Prostate gland (tissue), 2 donors: Measurements from ENCODE around the gene ANAPC1. TPM values are rescaled to one million over a fixed set of nuclear protein-coding genes. Genes with fewer than 3 reads are reported as not detected.
"Not testable (repeated sequence)": the region's sequence is repeated elsewhere in the genome, so short reads cannot be mapped to it uniquely, and the experiment has no call there.

Experiments
- DNase-seq: peaks from one replicate; pipeline ENCODE4 v3.0.0-alpha.2; 2019; ENCODE audit warnings: low spot score
- H3K27ac ChIP-seq, 2 donors: fragments of 200-600 bp; sonication (generic); 2 replicates each; pipeline ENCODE4 v1.5.1; 2017 to 2019
- H3K27me3 ChIP-seq: fragments of 200-600 bp; sonication (generic); replicated peaks from 2 replicates; pipeline ENCODE4 v1.5.1; 2019; ENCODE audit not compliant: insufficient read depth
- H3K36me3 ChIP-seq, 2 donors: fragments of 200-600 bp; sonication (generic); 1 replicate in 1 of 2; 2 replicates in 1 of 2; pipeline versions ENCODE4 v1.5.1 to v1.8.1; 2017 to 2019
- H3K4me1 ChIP-seq: fragments of 200-600 bp; sonication (generic); replicated peaks from 2 replicates; pipeline ENCODE4 v1.5.1; 2019
- H3K4me3 ChIP-seq, 2 donors: fragments of 200-600 bp; sonication (generic); 2 replicates each; pipeline ENCODE4 v1.5.1; 2017 to 2019
- H3K9me3 ChIP-seq: fragments of 200-600 bp; sonication (generic); 2 replicates; pipeline ENCODE4 v1.5.1; 2017
- CTCF ChIP-seq, 4 experiments: fragments of 200-600 bp in 2 of 4; fragments of 450-650 bp in 2 of 4; sonication (generic) in 2 of 4; IDR thresholded peaks; 1 replicate in 3 of 4; 2 replicates in 1 of 4; pipeline ENCODE4 v1.5.1; 2016 to 2019; ENCODE audit warnings: antibody characterized with exemption in 4 of 4, mild to moderate bottlenecking in 2 of 4, moderate library complexity in 2 of 4
- WGBS: methylation state at CpG from one replicate; pipeline ENCODE4 v1.1.5; 2018; 5-methylcytosine and 5-hydroxymethylcytosine counted together
- intact Hi-C: fragments of 100-400 bp; cut with DNase I; formaldehyde crosslinking; loops from one replicate; pipeline ENCODE4 v1.14.2; 2022
- total RNA-seq, 2 donors: library from RNA; depleted of rRNA; stranded (reverse); fragments of >200 nt; gene quantifications; one replicate each; pipeline ENCODE4 v1.1.0, GENCODE V29; 2016

Gene ANAPC1
- total RNA-seq, 2 donors from 2014 or later, result 48.6 to 49.7 TPM

GRCh38 chr2:111850646-111851045 is 33.3 kb downstream of the ANAPC1 start:
- intact Hi-C loops, H3K4me3 ChIP-seq, H3K36me3 ChIP-seq, H3K27ac ChIP-seq, H3K9me3 ChIP-seq, H3K4me1 ChIP-seq, H3K27me3 ChIP-seq: not testable (repeated sequence)
- peak in 3 of 4 experiments; percentile 27 to 36 (median 33) for TF ChIP-seq CTCF (IDR thresholded peaks at IDR 0.05)
- DNase-seq, result peak; percentile 41
- WGBS, result 15% methylated on average over 4 of the region's 4 CpGs

GRCh38 chr2:111839625-111840282 is 44.2 kb downstream of the ANAPC1 start:
- H3K4me1 ChIP-seq, H3K27me3 ChIP-seq, H3K36me3 ChIP-seq, H3K27ac ChIP-seq, H3K9me3 ChIP-seq, intact Hi-C loops, H3K4me3 ChIP-seq: not testable (repeated sequence)
- peak; percentile 8 for DNase-seq
- 38% methylated on average over 3 of the region's 3 CpGs for WGBS

- 88% methylated on average over 1 of the region's 1 CpG for WGBS
- intact Hi-C loops, H3K4me1 ChIP-seq, H3K27ac ChIP-seq, H3K27me3 ChIP-seq, H3K4me3 ChIP-seq, H3K36me3 ChIP-seq, H3K9me3 ChIP-seq, DNase-seq: not testable (repeated sequence)
Observed at GRCh38 chr2:111838992-111839391, 45.0 kb downstream of the ANAPC1 start.

GRCh38 chr2:111834221-111834620 is 49.8 kb downstream of the ANAPC1 start:
- H3K27ac ChIP-seq, H3K4me1 ChIP-seq, intact Hi-C loops, H3K4me3 ChIP-seq, H3K9me3 ChIP-seq, H3K27me3 ChIP-seq, DNase-seq, H3K36me3 ChIP-seq: not testable (repeated sequence)
- 86% methylated on average over 3 of the region's 3 CpGs for WGBS

- 100% methylated on average over 1 of the region's 1 CpG for WGBS
- H3K27me3 ChIP-seq, H3K36me3 ChIP-seq, H3K27ac ChIP-seq, H3K4me3 ChIP-seq, H3K4me1 ChIP-seq, intact Hi-C loops, DNase-seq, H3K9me3 ChIP-seq: not testable (repeated sequence)
Observed at GRCh38 chr2:111830479-111830878, 53.5 kb downstream of the ANAPC1 start.

- 87% methylated on average over 4 of the region's 4 CpGs for WGBS
- DNase-seq, H3K4me1 ChIP-seq, H3K36me3 ChIP-seq, H3K27me3 ChIP-seq, H3K4me3 ChIP-seq, H3K27ac ChIP-seq, H3K9me3 ChIP-seq, intact Hi-C loops: not testable (repeated sequence)
Observed at GRCh38 chr2:111828217-111828766, 55.7 kb downstream of the ANAPC1 start.

- H3K4me1 ChIP-seq, H3K27me3 ChIP-seq, intact Hi-C loops, H3K4me3 ChIP-seq, H3K27ac ChIP-seq, H3K9me3 ChIP-seq, H3K36me3 ChIP-seq, DNase-seq: not testable (repeated sequence)
- TF ChIP-seq CTCF (IDR thresholded peaks at IDR 0.05), result peak in 2 of 4 experiments; percentile 45 to 48
- 77% methylated on average over 2 of the region's 7 CpGs for WGBS
Observed at GRCh38 chr2:111812970-111813622, 70.9 kb downstream of the ANAPC1 start.

- H3K4me3 ChIP-seq, H3K9me3 ChIP-seq, H3K36me3 ChIP-seq, H3K27ac ChIP-seq, intact Hi-C loops, H3K4me1 ChIP-seq, DNase-seq, H3K27me3 ChIP-seq: not testable (repeated sequence)
- 100% methylated on average over 1 of the region's 1 CpG for WGBS
Observed at GRCh38 chr2:111790633-111791032, 93.4 kb downstream of the ANAPC1 start.

GRCh38 chr2:111784081-111784480 is 99.9 kb downstream of the ANAPC1 start:
- H3K9me3 ChIP-seq, H3K27me3 ChIP-seq, DNase-seq, H3K27ac ChIP-seq, H3K4me1 ChIP-seq, H3K4me3 ChIP-seq, intact Hi-C loops, H3K36me3 ChIP-seq: not testable (repeated sequence)
- 96% methylated on average over 3 of the region's 3 CpGs for WGBS

GRCh38 chr2:111782195-111782594 is 101.8 kb downstream of the ANAPC1 start:
- WGBS, result 60% methylated on average over 6 of the region's 6 CpGs

More at GRCh38 chr2:111782195-111782594, 101.8 kb downstream of the ANAPC1 start:
- H3K4me1 ChIP-seq, H3K9me3 ChIP-seq, H3K27me3 ChIP-seq, H3K27ac ChIP-seq, H3K36me3 ChIP-seq, DNase-seq, intact Hi-C loops, H3K4me3 ChIP-seq: not testable (repeated sequence)
